ENCODE results near the gene COL13A1.

COL13A1 gene

DNA sequence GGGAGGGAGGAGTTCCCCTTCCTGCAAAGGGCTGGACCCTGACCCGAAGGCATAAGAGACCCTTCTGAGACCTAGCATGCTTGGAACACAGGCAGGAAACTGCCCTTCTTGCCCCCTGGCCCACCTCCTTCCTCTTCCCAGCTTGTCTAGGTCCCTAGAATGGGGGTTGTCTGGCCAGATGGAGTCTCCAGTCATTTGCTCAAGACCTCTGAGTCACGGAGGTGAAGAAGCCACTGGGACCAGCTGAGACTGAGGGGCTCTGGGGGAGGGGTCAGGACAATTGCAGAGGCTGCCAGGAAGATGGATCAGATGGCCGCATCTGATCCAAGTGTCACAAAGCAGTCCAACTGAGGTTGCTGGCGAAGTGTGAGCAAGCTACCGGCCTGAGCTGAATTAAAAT, 46.2 kb downstream of the COL13A1 start:
- DNase-seq, result no peak

DNA sequence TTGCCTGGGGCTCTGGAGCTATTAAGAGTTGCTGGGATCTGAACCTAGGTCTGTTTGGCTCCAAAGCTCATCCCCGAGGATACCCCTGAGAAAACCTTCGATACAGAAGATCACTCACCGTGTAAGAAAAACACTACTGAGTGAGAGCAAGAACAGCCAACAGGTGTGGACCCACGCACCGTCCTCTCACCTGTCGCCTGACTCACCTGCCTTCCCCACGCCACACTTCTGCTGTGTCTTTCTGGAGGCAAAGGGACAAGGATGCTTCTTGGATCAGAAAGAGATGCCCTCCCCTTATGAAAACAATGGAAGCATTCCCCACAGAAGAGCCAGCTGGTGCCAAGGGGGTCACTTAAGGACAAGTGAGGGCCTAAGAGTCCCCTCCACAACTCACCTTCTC, 46.7 kb downstream of the COL13A1 start:
- no peak for DNase-seq

DNA sequence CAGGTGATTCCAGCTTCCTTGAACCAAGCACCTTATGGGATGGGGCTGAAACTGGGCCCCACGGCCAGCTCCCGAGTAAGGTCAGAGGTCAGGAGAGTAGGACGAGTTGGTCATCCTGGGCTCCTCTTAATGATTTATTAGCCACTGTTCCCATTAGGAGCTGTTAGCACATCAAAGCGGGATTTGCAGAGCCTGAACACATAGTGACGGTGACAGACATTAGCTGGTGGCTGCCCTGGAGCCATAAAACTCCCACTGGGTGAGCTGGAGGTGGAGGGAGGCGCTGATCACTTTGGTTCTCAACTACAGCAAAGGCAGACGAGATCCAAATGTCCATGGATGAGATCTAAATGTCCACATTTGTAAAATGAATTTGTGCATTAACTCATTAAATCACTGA, 48.1 kb downstream of the COL13A1 start:
- DNase-seq, result no peak

DNA sequence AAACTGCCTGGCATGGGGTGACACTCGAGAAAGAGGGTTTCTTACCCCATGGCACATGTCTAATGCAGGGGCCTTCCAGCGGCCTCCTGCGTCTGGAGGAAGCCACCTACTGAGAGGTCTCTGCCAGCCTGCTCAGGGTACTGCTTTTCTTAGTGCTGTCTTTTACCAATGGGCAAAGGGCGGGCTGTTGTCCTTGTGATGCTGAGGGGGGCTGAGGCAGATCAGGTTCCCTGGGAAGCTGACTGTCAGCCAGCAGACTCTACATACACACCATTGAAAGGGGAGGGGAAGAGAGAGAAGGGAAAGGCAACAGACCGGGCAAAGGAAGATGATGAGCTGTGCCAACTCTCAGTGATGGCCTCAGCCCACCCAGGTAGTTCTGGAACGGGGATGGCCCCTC, 48.7 kb downstream of the COL13A1 start:
- DNase-seq, result no peak

DNA sequence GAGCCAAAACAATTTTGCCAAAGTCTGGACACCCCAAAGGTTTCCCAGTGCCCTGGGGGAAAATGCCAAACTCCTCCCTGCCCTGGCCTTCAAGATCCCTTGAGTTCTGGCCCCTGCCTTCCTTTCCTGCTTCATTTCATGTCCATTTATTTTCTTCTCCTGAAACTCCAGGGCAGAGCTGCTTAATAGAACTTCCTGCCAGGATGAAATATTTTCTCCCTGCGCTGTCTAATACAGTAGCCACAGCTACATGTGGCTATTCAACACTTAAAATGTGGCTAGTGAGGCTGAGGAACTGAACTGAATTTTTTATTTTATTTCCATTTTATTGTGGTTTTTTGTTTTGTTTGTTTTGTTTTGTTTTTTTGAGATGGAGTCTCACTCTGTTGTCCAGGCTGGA, 49.6 kb downstream of the COL13A1 start:
- DNase-seq, result no peak

DNA sequence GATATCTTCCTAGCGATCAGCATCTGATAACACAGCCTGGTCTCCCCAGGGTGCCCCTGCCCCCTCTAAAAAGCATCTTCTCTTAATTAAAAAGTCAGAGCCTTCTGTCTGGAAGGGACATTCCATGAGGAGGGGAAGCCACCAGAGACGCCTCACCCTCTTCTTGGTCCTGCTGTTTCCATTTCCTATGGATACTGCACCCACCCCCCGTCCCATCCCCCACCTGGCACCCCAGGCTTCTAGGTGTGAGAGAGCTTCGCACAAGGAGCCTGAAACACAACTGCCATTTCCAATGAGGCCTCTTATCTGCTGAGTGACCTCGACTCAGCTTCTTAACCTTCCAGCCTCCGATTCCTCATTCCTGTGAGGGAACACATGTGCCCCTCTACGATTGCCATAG, 51.4 kb downstream of the COL13A1 start:
- DNase-seq, result no peak

DNA sequence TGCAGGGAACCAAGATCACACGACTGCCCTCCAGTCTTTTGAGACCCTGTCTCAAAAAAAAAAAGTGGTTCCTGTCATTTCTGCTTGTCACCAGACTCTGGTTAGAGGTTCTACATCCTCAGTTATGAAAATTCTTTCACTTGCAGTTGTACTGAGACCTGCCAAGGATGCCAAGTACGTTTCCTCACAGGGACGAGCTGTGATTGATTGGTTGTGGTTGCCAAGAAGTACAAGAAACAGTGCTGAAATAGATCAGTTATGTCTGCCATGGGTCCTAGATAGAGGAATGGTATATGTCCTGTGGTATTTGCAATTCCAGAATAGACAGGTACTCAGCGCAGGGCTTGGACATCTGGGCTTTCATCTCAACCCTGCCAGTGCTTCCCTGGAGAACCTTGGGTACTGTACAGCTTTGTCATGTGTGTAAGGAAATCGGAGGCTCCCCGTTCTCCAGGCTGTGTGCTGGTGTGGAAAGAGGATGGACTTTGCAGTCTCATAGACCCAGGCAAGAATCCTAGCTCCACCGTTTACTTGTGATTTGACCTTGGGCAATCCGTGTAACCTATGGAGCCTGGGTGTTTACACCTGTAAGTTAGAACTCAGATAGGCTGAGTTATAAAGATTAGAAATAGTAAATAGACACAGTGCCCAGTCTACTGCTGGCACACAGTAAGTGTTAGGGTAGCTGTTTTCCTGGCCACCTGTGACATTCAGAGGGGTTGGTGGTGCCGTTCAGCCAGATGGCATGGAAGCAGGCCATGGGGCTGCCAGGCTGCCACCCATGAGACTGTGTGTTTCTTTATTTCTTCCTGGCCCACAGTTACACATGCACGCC, 53.0 kb downstream of the COL13A1 start:
- DNase-seq, result no peak

DNA sequence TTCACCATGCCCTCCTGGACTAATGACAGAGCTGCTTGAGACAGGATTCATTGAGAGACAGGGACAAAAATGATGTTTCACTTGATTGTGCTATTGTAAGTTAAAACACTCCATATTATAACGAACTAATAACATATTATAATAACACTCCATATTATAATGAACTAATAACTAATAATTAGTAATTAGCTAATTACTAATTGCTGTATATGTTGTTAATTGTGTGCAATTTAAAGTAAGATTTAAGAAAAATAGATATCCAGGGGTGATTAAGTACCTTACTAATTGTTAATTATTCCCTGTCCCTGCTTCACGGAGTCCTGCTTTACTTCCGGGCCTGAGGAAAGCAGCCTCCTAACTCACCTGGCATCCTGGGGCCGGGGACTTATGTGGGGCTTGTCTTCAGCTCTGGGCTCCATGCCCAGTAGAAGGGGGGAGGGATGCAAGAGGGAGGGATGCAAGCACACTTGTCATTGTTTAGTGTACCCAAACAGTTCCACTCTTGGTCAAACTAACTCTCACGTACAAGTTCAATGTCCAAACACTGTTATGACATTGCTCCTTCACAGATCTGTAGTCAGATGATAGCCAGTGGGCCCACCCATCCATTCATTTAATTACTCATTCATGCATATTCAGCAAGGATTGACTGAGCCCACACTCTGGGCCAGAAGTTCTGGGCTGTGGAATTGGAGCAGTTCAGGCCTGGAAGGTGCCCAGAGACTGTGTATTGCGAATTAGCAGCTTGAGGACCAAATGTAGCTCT, 53.8 kb downstream of the COL13A1 start:
- no peak for DNase-seq

DNA sequence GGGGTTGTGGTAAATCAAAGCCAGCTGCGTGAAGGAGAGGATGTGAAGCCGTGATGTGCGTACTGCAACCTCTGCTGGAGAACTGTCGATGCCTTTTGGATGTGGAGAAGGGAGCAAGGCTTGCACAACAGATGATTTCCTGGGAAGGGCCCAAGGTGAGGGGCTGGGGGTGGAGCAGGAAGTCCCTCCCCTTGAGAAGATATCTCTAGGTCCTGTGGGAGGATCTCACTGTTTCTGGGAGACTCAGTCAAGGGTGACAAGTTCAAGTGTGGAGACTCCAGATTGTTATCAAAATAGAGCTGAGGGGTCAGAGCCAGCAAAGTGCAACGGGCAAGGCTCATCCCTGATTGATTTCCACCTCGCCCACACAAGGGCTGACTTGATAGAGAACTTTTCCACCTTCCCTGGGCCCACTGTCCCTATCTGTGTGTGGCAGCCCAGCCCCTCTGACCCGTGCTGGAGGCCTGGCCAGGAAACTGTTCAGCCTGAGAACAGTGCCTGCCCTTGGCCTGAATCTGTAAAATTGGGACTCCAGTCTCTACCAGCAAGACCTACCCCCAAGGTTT, 55.0 kb downstream of the COL13A1 start:
- peak; percentile 28 for DNase-seq

DNA sequence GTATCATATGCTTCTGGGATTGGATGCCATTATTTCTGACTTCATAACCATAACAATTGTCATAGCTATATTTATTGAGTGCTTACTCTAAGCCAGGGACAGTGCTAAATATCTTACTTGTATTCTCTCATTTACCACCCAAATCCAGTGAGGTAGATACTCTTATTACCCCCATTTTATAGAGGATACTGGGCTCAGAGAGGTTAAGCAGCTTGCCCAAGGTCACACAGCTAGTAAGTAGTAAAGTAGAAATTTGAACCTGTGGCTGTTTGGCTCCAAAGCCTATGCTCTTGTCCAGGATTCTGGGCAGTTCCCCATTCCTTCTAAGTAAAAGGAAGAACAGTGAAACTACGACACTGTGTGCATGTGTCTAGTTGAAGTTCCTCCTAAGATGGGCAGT, 56.5 kb downstream of the COL13A1 start:
- no peak for DNase-seq

DNA sequence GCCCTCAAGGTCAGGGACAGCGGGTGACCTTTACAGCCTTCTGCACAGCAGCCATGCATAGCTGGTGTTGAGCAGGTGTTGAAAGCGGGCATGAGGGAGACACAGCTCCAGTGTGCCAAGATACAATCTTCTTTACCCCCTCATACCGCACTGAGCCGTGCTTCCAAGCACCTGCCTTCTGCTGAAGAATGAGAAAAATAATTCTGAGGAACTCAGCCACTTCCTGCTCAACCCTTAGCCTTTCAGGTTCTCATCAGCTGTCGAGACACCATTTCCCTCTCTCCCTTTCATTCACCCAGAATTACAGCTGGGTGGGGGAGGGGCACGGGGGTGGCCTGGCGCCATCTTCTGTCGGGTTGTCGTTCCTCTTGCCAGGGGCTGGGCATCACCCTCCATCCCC, 58.6 kb downstream of the COL13A1 start:
- no peak for DNase-seq

DNA sequence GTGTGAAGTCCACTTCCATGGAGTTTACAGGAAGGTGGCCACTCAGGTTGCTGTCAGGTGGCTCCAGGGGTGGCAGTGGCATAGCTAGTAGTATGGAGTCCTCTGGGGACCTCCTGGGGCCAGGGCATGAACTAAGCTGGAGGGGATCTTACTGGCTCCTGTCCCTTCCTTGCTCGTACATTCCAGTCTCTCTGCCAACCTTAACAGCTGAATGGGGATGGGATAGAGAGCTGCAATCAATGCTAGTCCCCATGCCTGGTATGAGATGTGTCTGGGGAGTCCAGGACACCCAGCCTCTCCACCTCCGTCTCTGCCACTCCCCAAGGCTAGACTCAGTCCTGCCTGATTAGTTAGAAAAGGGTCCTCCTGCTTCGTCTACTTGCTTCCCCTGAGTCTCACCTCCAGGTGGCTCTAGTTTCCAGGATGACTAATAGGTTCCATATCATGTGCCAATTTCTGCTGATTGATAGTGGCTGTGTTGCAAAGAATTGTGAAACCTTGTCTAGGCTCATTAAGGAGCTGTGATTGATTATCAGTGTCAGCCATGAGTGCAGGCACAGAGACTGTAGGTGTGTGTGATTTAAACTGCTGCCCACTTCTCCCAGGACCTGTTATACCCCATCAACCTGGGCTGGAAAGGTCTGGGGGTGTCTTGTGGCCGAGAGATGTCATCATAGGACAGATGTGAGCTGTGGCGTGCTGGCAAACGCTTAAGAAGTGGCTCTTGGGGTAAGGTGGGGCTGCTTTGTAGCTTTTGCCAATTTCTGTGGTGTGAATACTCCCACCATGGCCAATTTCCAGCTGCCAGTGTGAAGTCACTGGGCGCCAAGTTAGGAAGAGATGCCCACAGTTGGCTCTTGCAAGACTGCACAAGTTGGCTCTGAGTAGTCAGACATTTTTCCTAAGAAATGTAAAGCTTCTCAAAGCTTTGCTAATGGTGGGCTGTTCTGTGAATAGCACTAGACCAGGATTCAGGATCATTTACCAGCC, 59.8 kb downstream of the COL13A1 start:
- peak; percentile 92 for DNase-seq

DNA sequence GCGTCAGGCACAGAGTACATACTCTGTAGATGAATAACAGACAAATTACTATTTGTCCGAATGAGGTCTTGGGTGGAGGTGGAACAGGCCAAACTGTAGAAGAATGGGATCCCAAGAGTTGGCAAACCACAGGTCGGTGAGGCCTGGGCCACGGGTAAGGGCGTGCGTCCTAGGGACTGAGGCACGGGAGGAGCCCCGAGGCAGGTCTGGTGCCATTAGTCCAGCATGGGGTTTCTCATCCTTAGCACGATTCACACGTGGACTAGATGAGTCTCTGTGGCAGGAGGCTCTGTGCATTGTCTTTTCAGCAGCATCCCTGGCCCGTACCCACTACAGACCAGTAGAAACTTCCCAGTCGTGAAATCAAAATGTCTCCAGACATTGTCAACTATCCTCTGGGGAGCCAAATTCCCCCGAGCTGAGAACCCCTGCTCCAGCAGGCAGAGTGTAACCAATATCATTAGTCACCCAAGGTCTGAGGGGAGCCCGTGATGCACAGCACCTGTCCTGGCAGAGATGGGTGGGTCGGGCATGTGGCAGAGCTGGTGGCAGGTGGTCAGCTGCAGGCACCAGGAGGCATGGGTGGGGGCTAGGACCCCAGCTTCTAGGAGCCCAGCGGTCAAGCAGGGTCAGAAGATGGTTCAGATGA, 61.3 kb downstream of the COL13A1 start:
- DNase-seq, result no peak

DNA sequence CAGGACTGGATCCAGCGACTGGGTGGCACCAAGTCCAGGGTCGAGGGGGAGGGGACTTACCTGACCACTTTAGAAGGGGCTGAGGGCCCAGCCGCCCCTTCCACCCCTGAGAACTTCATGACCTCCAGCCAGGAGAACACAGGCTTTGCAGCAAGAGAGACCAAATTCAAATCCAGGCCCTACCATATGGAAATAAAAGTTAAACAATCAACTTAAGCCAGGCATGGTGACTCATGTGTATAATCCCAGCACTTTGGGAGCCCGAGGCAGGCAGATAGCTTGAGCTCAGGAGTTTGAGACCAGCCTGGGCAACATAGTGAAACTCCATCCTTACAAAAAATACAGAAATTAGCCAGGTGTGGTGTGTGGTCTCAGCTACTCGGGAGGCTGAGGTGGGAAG, 61.9 kb downstream of the COL13A1 start:
- peak; percentile 60 for DNase-seq

DNA sequence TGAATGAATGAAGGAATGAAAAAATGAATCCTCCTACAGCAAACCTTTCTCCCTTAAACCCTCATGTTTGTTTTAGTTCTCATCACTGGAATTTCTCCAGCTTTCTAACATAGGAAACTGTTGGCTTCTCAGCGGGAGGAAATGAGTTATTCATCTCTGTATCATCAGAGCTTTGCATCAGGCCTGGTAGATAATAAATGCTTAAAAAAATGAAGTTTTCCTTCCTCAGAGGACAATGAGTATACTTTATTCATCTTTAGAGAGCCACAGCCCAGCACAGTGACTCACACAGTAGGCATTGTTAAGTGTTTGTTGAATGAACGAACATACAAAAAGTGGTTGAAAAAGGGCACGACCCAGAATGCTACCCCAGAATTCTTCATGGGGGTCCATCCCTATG, 62.6 kb downstream of the COL13A1 start:
- DNase-seq, result peak; percentile 93

DNA sequence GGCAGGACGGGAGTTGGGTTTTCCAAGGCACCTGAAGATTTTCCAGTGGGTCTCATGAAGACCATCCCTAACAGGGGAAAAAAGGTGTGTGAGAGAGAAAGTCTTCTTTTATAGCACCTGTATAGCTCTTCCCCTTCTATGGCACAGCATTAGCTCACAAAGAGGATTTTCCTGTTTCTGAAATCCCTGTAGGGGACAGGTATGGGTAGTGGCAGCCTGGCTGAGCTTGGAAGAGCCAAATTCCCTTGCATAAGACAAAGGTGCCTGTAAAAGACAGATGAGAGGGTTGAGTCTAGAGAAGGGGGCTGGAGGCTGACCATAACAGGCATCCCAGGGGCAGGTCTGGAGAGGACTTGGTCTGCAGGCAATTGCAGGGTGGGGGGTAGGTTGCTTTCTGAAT, 63.7 kb downstream of the COL13A1 start:
- DNase-seq, result no peak

DNA sequence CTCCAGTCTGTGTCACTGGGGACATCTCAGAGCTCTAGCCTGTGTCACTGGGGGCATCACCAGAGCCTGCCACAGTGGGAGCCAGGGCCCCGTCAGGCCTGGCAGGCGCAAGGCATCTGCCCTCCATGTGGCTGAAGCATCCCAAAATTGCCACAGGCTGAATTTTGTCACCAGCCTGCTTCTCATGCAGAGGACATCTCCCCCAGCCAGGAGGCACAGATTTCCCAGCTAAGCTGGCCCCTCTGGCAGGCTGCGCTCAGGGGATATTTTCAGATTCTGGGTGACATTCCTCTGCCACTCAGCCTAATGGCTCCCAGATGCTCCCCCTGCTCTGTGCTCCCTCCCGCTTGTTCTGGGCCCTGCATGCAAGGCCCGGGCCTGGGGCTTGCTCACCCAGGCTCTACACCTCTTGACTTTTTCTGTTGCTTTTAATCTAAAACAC, 64.6 kb downstream of the COL13A1 start:
- DNase-seq, result peak; percentile 51

DNA sequence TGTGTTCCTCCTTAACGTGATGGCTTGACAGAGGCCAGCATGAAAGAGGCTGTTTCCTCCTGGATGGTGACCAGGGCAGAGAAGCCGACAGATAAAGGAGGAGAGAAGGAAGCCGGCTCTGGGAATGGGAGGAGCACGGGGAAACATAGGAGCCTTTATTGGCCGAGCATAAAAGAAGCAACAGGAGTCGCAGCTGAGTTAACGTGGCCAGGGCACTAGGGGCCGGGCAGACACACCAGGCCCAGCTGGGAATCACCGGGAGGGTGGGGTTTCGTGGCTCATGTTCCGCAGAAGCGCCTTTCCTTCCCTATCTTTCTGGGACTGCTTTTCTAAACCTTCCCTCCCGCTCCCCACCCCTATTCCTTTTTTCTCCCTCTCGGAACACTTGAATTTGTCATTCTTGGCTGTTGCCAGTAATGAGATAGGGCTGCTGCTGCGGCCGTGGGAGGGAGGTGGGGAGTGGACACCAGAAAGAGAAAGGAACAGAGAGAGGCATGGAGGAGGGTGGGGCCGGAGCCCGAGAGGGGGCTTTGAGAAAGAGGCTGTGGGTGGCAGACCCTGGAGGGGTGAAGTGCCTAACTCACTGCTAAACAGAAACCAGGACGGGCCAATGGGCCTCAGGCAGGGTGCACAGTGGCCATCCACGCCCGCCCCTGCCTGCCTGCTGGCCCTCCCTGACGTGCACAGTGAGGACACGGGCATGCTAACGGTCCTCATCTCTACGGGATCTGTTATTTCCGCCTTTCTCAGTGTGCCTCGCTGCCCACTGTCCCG, 65.2 kb downstream of the COL13A1 start:
- DNase-seq, result peak; percentile 75

DNA sequence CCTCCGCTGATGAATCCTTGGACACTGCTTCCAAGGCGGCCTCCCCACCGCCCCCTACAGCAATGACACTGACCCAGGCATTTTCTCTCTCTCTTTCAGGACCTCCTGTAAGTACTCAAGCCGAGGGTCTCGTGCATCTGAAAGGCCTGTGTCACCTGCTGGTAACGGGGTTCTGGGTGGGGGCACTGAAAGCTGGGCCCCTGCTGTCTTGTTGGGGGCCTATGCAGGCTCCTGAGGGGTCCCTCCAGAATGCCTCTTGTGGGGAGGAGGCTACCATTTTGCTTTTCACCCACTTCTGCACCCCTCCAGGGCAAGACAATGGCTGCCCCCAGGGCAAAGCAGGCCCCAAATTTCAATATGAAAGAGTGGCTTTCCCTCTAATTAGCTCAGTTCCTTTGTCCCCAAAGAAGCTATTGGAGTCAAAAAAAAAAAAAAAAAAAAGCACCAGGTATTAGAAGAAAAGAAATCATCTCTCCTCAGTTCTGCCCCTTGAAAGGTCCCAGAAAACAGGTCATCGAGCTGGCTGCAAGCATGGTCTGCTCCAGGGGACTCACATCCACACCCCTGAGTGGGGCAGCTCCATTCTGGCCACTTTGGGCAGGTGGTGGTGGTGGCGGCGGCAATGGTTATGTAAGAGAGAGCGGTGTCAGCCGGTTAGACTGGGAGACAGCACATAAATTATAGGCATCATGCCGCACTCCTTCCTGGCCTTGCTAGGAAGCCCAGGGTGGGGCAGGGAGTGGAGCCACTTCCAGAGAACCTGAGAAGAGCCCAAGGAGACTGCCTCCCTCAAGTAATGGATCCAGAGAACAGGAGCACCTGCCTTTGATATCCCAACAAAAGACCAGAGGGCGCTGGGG, 66.2 kb downstream of the COL13A1 start:
- no peak for DNase-seq

DNA sequence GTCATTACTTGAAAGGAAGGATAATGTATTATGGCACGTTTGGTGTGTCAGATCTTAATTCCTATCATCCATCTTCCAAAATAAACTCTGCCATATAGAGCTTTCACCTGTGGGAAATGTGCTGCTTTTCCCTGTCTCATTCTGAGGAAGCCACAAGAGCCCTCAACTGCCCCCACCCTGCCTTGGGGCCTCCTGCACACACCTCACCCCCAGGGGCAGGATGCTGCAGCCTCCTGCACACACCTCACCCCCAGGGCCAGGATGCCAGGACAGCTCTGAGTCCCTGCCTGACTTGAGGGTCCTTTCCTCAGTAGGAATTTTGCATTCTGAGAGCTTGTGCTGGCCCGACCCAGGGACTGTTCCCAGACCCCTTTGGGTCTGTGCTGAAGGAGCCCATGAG, 67.1 kb downstream of the COL13A1 start:
- DNase-seq, result no peak

All from fibroblast of skin of right quadriceps (primary cell).